Lung microvascular endothelial cell (primary cell): Measurements from ENCODE around the gene HLA-DPB1. TPM values are rescaled to one million over a fixed set of nuclear protein-coding genes. Genes with fewer than 3 reads are reported as not detected.

Experiments used
- DNase-seq, 2 donors: peaks; one replicate each; pipeline versions ENCODE4 v3.0.0 to v3.0.0-alpha.2; 2010; ENCODE audit warnings: low read depth in 2 of 2
- total RNA-seq: library from RNA; depleted of rRNA; stranded (reverse); fragments of >200 nt; gene quantifications from 2 replicates; pipeline ENCODE4 v1.2.1, GENCODE V29; 2014

The HLA-DPB1 gene
- total RNA-seq, 1 donor from 2014 or later = 7.3 TPM

DNA sequence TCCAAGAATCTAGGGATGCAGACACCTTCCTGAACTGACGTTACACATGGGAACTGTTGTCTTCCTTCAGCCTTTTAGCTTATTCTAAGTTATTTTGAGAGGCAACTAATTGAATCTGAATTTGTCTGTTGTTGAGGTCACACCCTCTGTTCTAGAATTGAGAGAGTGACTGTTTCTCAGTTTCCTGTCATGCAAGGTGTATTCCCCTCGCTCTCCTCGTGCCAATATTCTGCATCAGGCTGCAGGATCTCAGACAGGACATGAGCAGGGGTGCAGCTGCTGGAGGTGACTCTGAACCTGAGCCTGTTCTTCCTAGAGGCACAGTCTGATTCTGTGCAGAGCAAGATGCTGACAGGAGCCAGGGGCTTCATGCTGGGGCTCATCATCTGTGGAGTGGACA lies 52.5 kb downstream of the HLA-DPB1 start:
- no peak for DNase-seq

DNA sequence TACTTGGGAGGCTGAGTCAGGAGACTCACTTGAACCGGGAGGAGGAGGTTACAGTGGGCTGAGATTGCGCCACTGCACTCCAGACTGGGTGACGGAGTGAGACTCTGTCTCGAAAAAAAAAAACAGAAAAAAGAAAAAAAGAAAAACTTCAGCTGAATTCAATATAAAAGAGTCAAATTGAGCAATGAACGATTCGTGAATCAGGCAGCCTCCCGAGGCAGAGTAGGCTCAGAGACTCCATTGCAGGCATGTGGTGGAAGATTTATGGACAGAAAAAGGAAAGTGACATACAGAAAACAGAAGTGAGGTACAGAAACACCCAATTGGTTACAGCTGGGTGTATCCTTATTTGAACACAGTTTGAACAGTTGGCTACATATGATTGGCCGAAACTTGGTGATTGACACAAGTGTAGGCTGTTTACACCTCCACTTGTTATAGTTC lies 56.3 kb downstream of the HLA-DPB1 start:
- no peak for DNase-seq

DNA sequence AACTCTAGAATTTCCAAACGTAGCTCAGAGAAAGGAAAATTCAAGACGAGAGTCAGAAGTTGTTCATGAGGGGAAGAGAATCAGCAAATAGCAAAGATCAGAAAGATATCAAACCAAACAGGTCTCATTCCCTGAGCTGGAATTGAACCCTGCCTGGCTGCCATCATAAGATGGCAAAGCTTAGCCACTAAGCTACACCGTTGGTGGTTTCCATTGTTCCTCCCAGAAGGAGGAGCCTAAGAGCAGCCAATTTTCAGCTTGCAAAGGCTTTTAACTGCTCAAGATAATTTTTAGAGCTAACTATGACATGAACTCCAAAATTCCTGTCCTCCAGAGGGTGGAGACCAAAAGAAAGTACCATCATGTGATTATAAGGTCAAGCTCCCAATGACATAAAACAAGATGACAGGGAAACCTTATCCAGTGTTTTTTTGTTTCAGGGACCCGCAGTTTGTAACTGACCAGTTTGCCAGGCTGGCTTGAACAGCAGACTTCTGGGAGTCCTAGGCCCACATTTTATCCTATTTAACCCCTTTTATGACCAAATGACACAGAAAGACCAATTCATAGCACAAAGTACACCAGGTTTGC lies 60.6 kb downstream of the HLA-DPB1 start:
- DNase-seq = no peak

Other genes starting within 250 kb of the HLA-DPB1 start
- 15.0 and 30.4 TPM in 2 replicates for gene TAP2, start 237.3 kb upstream of the HLA-DPB1 start, total RNA-seq
- gene PSMB8, start 231.9 kb upstream of the HLA-DPB1 start, total RNA-seq = 42.1 and 57.8 TPM in 2 replicates
- 22.4 and 31.7 TPM in 2 replicates for gene TAP1, start 222.3 kb upstream of the HLA-DPB1 start, total RNA-seq
- 20.5 and 24.8 TPM in 2 replicates for gene PSMB9, start 221.8 kb upstream of the HLA-DPB1 start, total RNA-seq
- under 0.01 TPM in 1 of 2 replicates, not detected in the other for gene HLA-DMB, start 135.0 kb upstream of the HLA-DPB1 start, total RNA-seq
- gene HLA-DMA, start 122.9 kb upstream of the HLA-DPB1 start, total RNA-seq = 0.20 and 0.44 TPM in 2 replicates
- gene BRD2, start 107.4 kb upstream of the HLA-DPB1 start, total RNA-seq = 34.0 and 49.8 TPM in 2 replicates
- gene HLA-DOA, start 66.4 kb upstream of the HLA-DPB1 start, total RNA-seq = not detected in 2 replicates
- 3.0 and 10.5 TPM in 2 replicates for gene HLA-DPA1, start 2.3 kb upstream of the HLA-DPB1 start, total RNA-seq
- gene COL11A2, start 116.5 kb downstream of the HLA-DPB1 start, total RNA-seq = under 0.01 and 0.20 TPM in 2 replicates
- gene RXRB, start 124.7 kb downstream of the HLA-DPB1 start, total RNA-seq = 15.5 and 18.3 TPM in 2 replicates
- 79.8 and 95.2 TPM in 2 replicates for gene SLC39A7, start 124.9 kb downstream of the HLA-DPB1 start, total RNA-seq
- gene HSD17B8, start 128.7 kb downstream of the HLA-DPB1 start, total RNA-seq = 7.0 and 8.5 TPM in 2 replicates
- 14.4 and 22.8 TPM in 2 replicates for gene RING1, start 132.5 kb downstream of the HLA-DPB1 start, total RNA-seq
- 20.9 and 26.6 TPM in 2 replicates for gene VPS52, start 195.9 kb downstream of the HLA-DPB1 start, total RNA-seq
- gene RPS18, start 196.1 kb downstream of the HLA-DPB1 start, total RNA-seq = 4,351 and 4,512 TPM in 2 replicates
- 4.1 and 6.5 TPM in 2 replicates for gene B3GALT4, start 201.1 kb downstream of the HLA-DPB1 start, total RNA-seq
- 55.4 and 58.5 TPM in 2 replicates for gene WDR46, start 213.2 kb downstream of the HLA-DPB1 start, total RNA-seq
- 30.3 and 34.1 TPM in 2 replicates for gene PFDN6, start 213.6 kb downstream of the HLA-DPB1 start, total RNA-seq
- 31.8 and 53.0 TPM in 2 replicates for gene RGL2, start 223.0 kb downstream of the HLA-DPB1 start, total RNA-seq
- gene TAPBP, start 238.1 kb downstream of the HLA-DPB1 start, total RNA-seq = 46.9 and 57.7 TPM in 2 replicates
- gene ZBTB22, start 241.8 kb downstream of the HLA-DPB1 start, total RNA-seq = 11.3 and 20.0 TPM in 2 replicates
- gene DAXX, start 247.0 kb downstream of the HLA-DPB1 start, total RNA-seq = 29.2 and 35.9 TPM in 2 replicates